Activated naive CD8-positive, alpha-beta T cell treated with anti-CD3 and anti-CD28 coated beads, Interleukin-2, amount 10 ng/mL, durations not matched to agents 7 days and 5 days (primary cell): ENCODE measurements around the gene ELMO1. TPM values are rescaled to one million over a fixed set of nuclear protein-coding genes. Genes with fewer than 3 reads are reported as not detected.
A peak's percentile ranks its signal among the peaks of the same experiment; 100 is the strongest.

ENCODE experiments used
- ATAC-seq: fragments of 150-1000 bp; cut with Tn5 transposase; one replicate; pipeline ENCODE4 v1.10.0; 2021; ENCODE audit warnings: low read depth, moderate library complexity
- POLR2A ChIA-PET: fragments of 350-600 bp; sonication (Branson Sonifier 250); formaldehyde crosslinking; loops from one replicate; lab custom pipeline; 2021; ENCODE audit warnings: antibody characterized with exemption; lab: Charles Lee
- DNase-seq: peaks from one replicate; pipeline ENCODE4 v3.0.0; 2021
- H3K27ac Mint-ChIP-seq: one replicate; pipeline ENCODE4 v1.8.0; 2022; ENCODE audit warnings: mild to moderate bottlenecking, mixed read lengths
- H3K27me3 Mint-ChIP-seq: one replicate; pipeline ENCODE4 v1.8.0; 2022; ENCODE audit warnings: mild to moderate bottlenecking, moderate library complexity, mixed read lengths
- H3K36me3 Mint-ChIP-seq: one replicate; pipeline ENCODE4 v1.8.0; 2021; ENCODE audit warnings: mild to moderate bottlenecking, mixed read lengths
- H3K4me1 Mint-ChIP-seq: one replicate; pipeline ENCODE4 v1.8.0; 2021; ENCODE audit warnings: mixed read lengths
- H3K4me3 Mint-ChIP-seq: one replicate; pipeline ENCODE4 v1.8.0; 2022; ENCODE audit warnings: mild to moderate bottlenecking, moderate library complexity, mixed read lengths
- H3K9me3 Mint-ChIP-seq: one replicate; pipeline ENCODE4 v1.8.0; 2021; ENCODE audit warnings: mixed read lengths
- total RNA-seq, 2 experiments: library from RNA; stranded (reverse); gene quantifications; one replicate each; pipeline ENCODE4 v1.2.3, GENCODE V29; 2021

The ELMO1 gene
- total RNA-seq, 2 experiments from 2014 or later: 73.4 to 78.6 TPM

DNA sequence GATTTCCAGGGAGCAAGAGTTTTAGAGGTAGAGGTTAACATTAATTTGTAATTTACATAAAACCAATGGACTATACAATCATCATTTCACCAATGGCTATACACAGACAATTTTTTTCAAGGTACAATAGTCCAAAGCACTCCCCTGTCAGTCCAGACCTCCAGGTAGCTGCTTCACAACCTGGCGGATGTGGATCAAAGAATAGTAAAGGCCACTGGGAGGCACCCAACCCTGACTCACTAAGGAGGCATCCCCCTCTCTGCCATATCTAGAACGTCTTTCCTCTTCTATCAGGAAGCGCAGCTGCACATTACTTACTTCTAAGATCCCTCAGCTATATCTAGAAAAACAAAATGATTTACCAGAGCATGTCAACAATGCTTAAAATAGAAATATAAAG, 506.6 kb downstream of the ELMO1 start:
- Mint-ChIP-seq H3K4me1 (peaks cover 13% of the 10 kb centered on the region), H3K27me3 (no peaks in the 10 kb centered on the region), H3K4me3 (no peak overlapping the region), H3K36me3 (peaks cover 69% of the 10 kb centered on the region), H3K9me3 (peaks cover 35% of the 10 kb centered on the region), H3K27ac (no peak overlapping the region)
- POLR2A ChIA-PET: no interaction called here
- ATAC-seq (no peak), DNase-seq (no peak)

GRCh38 chr7:36941359-36941758, 507.3 kb downstream of the ELMO1 start:
- no peak overlapping the region for H3K27ac Mint-ChIP-seq
- ATAC-seq (no peak), DNase-seq (no peak)
- H3K4me3 Mint-ChIP-seq: no peak overlapping the region
- POLR2A ChIA-PET: no interaction called here
- peaks cover 39% of the 10 kb centered on the region for H3K9me3 Mint-ChIP-seq
- peaks cover 13% of the 10 kb centered on the region for H3K4me1 Mint-ChIP-seq
- peaks cover 71% of the 10 kb centered on the region for H3K36me3 Mint-ChIP-seq
- no peaks in the 10 kb centered on the region for H3K27me3 Mint-ChIP-seq

DNA sequence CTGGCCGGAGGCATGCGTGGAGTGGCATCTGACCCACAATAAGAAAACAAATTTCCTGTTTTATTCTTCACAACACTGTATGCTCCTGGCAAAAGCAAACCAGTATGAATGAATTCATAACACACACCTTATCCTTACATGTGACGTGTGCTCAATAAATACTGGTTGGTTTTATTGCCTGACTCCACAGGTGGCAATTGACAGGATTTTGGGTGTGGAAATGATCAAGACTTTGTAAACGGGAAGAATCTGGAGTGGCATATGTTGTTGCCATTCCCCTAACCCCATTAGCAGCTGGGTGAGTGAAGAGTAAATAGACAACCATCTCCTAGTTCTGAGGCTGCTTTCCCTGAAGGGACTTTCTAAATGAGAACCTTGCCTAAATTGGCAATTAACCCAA, 508.8 kb downstream of the ELMO1 start:
- H3K4me1 Mint-ChIP-seq: peaks cover 13% of the 10 kb centered on the region
- no peak for ATAC-seq

DNA sequence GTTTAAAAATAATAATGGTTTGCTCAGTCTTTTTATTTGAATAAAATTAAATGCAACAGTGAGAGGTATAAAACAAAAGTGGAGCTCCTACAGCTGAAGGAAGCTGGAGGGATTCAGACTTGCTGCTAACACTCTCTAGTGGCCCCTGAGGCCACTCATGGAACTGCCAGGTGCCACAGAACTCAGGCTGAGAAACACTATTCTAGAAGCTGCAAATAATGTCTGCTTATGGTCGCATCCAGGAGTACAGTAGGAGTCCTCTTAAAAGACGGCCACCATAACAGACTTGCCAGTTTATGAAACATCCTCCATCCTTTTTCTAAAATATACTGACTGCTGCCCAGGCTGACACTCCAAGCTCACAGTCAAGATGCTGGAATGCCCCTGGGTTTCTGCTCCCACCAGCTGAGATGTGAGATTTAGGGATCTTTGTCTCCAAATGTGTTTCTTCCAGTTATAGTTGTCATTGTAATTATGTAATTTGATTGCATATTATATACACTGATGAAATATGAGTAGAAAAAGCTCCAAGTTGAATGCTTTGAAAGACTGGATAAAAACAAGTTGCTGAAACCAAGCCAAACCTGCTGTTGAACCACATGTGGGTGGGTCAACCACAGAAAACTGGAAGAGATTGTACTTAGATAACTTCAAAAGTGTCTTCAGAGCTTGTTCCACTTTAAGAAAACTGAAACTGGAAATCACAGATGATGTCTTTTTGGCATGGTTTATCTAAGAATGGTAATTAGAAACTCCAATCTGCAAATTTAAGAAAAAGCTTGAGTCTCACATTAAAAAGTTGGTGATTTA, 510.7 kb downstream of the ELMO1 start:
- H3K4me3 Mint-ChIP-seq: no peak overlapping the region
- H3K27ac Mint-ChIP-seq: peak overlapping the region; percentile 65
- POLR2A ChIA-PET: interaction anchor here (1.3 kb wide), 1 partner anchor 33 kb away, joined by 5 read pairs; no protein-coding TSS in a partner anchor
- no peak for DNase-seq
- ATAC-seq: peak; percentile 64
- H3K27me3 Mint-ChIP-seq: no peaks in the 10 kb centered on the region
- H3K4me1 Mint-ChIP-seq: peaks cover 11% of the 10 kb centered on the region
- peaks cover 46% of the 10 kb centered on the region for H3K9me3 Mint-ChIP-seq
- peaks cover 81% of the 10 kb centered on the region for H3K36me3 Mint-ChIP-seq

More for the DNA sequence above, 508.8 kb downstream of the ELMO1 start:
- no peak overlapping the region for H3K4me3 Mint-ChIP-seq
- peaks cover 79% of the 10 kb centered on the region for H3K36me3 Mint-ChIP-seq
- DNase-seq: no peak
- POLR2A ChIA-PET: no interaction called here
- H3K27me3 Mint-ChIP-seq: no peaks in the 10 kb centered on the region
- no peak overlapping the region for H3K27ac Mint-ChIP-seq
- H3K9me3 Mint-ChIP-seq: peaks cover 49% of the 10 kb centered on the region

- POLR2A ChIA-PET: no interaction called here
Observed at GRCh38 chr7:36931892-36932291, 516.8 kb downstream of the ELMO1 start.

DNA sequence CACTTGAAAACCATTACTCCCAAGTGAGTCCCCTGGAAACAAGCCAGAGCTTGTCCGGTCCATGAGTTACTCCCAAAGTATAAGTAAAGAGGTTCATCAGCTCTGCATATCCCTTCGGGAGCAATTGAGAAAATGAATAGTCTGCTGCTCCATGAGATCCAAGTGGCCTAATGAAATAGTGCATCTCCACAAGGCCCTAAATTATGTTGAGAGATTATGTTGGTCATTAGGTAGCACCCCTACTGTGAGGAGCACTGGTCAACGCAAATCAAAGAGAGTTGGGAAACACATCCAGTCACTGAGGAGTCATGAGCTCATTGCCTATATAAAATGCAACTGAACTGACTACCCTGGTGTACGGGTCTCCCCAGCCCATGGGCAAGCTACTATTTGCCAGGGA, 518.9 kb downstream of the ELMO1 start:
- H3K36me3 Mint-ChIP-seq: peaks cover 46% of the 10 kb centered on the region

More at GRCh38 chr7:36931892-36932291, 516.8 kb downstream of the ELMO1 start:
- Mint-ChIP-seq H3K4me3 (no peak overlapping the region), H3K27ac (no peak overlapping the region), H3K27me3 (no peaks in the 10 kb centered on the region), H3K9me3 (peaks cover 27% of the 10 kb centered on the region), H3K4me1 (no peaks in the 10 kb centered on the region), H3K36me3 (peaks cover 61% of the 10 kb centered on the region)
- DNase-seq (no peak), ATAC-seq (no peak)

GRCh38 chr7:36928718-36929117, 519.9 kb downstream of the ELMO1 start:
- peaks cover 38% of the 10 kb centered on the region for H3K36me3 Mint-ChIP-seq
- POLR2A ChIA-PET: no interaction called here
- DNase-seq (no peak), ATAC-seq (no peak)
- H3K4me1 Mint-ChIP-seq: no peaks in the 10 kb centered on the region
- H3K4me3 Mint-ChIP-seq: no peak overlapping the region
- no peak overlapping the region for H3K27ac Mint-ChIP-seq
- no peaks in the 10 kb centered on the region for H3K27me3 Mint-ChIP-seq
- H3K9me3 Mint-ChIP-seq: peaks cover 11% of the 10 kb centered on the region

More for the DNA sequence above, 518.9 kb downstream of the ELMO1 start:
- no peak for DNase-seq
- Mint-ChIP-seq H3K9me3 (peaks cover 11% of the 10 kb centered on the region), H3K4me1 (no peaks in the 10 kb centered on the region), H3K27me3 (no peaks in the 10 kb centered on the region), H3K27ac (no peak overlapping the region), H3K4me3 (no peak overlapping the region)
- POLR2A ChIA-PET: no interaction called here
- no peak for ATAC-seq

DNA sequence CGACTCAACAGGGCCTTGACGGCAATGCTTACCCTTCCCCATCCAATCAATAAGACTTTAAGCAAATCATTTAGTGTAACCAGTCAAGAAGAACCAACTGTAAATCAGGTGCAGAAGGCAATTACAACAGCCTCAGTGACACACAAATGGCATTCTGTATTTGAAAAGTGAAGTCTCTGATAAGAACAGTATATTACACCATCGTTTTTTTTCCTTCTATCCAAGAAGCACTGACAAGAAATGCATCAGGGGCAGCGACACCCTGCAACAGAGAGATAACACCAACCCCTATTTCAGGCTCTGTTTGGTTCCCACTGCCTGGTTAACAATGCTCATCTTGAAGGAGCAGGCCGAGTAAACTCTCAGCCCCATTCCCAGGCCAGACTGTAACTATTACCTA, 520.4 kb downstream of the ELMO1 start:
- Mint-ChIP-seq H3K36me3 (peaks cover 36% of the 10 kb centered on the region), H3K4me1 (no peaks in the 10 kb centered on the region), H3K4me3 (no peak overlapping the region), H3K9me3 (peaks cover 11% of the 10 kb centered on the region), H3K27ac (no peak overlapping the region), H3K27me3 (no peaks in the 10 kb centered on the region)
- ATAC-seq (no peak), DNase-seq (no peak)
- POLR2A ChIA-PET: no interaction called here

DNA sequence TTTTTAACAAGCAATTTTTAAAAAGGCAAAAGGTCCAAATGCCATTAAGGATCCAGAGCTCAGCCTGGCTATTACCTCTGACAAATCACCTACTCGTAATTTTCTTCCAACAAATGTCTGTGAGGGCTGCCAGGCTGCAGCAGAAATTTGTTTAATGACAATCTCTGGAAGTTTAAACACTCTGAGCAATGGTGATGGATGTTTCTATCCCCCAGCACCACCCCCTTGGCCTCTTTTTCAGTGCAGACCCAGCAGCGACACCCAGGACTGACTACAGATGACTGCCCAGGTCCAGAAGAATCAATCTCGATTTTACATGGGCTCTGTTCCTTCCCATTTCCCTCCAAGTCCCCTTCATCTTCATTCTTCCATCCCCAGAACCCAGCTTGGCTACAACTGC, 523.0 kb downstream of the ELMO1 start:
- Mint-ChIP-seq H3K36me3 (peaks cover 34% of the 10 kb centered on the region), H3K27me3 (no peaks in the 10 kb centered on the region), H3K27ac (no peak overlapping the region), H3K4me3 (no peak overlapping the region), H3K4me1 (no peaks in the 10 kb centered on the region), H3K9me3 (peaks cover 20% of the 10 kb centered on the region)
- POLR2A ChIA-PET: no interaction called here
- ATAC-seq (no peak), DNase-seq (no peak)

- no peak overlapping the region for H3K4me3 Mint-ChIP-seq
- POLR2A ChIA-PET: no interaction called here
- H3K36me3 Mint-ChIP-seq: peaks cover 31% of the 10 kb centered on the region
- ATAC-seq: no peak
- no peak overlapping the region for H3K27ac Mint-ChIP-seq
- no peaks in the 10 kb centered on the region for H3K27me3 Mint-ChIP-seq
- no peaks in the 10 kb centered on the region for H3K4me1 Mint-ChIP-seq
- H3K9me3 Mint-ChIP-seq: peaks cover 18% of the 10 kb centered on the region
- no peak for DNase-seq
Observed at GRCh38 chr7:36925207-36925606, 523.5 kb downstream of the ELMO1 start.

DNA sequence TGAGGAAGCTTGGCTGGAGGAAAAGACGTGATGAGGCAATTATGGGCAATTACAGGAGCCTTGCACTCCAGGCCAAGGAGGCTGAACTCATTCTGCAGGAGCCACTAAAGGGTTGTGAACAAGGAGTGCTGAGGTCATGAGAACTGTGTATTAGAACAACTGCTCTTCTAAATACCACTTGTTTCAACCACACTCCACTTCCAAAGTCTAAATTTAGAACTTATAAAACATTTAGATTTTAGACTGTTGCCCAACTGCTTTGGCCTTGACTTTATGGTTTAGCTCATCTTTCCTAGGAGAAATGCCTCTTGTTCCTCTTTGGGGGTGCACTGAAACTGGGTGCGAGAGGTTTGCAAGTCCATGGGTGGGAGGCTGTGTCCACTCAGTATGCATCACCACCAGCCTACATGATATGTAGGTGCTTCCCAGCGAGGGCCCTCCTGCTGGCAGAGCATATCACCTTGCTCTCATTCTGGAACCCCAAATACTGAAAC, 524.7 kb downstream of the ELMO1 start:
- Mint-ChIP-seq H3K4me1 (no peaks in the 10 kb centered on the region), H3K36me3 (peaks cover 28% of the 10 kb centered on the region), H3K4me3 (no peak overlapping the region), H3K27ac (no peak overlapping the region), H3K9me3 (peaks cover 19% of the 10 kb centered on the region), H3K27me3 (no peaks in the 10 kb centered on the region)
- DNase-seq (no peak), ATAC-seq (no peak)
- POLR2A ChIA-PET: no interaction called here

DNA sequence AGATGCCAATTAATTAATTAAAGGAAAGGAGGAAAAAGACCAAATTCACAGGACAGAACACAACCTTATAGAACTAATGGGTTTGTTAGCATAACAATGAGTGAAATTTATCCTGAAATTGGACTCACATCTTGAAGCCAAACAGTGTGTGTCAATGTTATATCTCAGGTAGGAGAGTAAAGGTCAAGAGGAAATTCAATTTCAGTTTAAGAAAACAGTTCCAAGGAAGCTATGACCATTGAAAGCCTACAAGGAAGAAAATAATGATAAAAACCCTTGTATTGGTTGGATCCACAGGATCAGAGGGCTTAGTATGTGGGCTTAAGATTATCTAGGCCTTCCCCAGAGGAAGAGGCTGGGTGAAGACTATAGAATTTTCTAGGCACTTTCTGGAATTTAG, 525.5 kb downstream of the ELMO1 start:
- H3K36me3 Mint-ChIP-seq: peaks cover 27% of the 10 kb centered on the region
- H3K27me3 Mint-ChIP-seq: no peaks in the 10 kb centered on the region
- ATAC-seq (no peak), DNase-seq (no peak)
- no peaks in the 10 kb centered on the region for H3K4me1 Mint-ChIP-seq
- no peak overlapping the region for H3K27ac Mint-ChIP-seq
- H3K4me3 Mint-ChIP-seq: no peak overlapping the region
- POLR2A ChIA-PET: no interaction called here
- H3K9me3 Mint-ChIP-seq: peaks cover 19% of the 10 kb centered on the region

GRCh38 chr7:36920433-36920832, 528.2 kb downstream of the ELMO1 start:
- POLR2A ChIA-PET: no interaction called here
- H3K4me1 Mint-ChIP-seq: no peaks in the 10 kb centered on the region
- H3K27me3 Mint-ChIP-seq: no peaks in the 10 kb centered on the region
- ATAC-seq (no peak), DNase-seq (no peak)
- H3K36me3 Mint-ChIP-seq: peaks cover 24% of the 10 kb centered on the region
- peaks cover 18% of the 10 kb centered on the region for H3K9me3 Mint-ChIP-seq
- H3K4me3 Mint-ChIP-seq: no peak overlapping the region
- no peak overlapping the region for H3K27ac Mint-ChIP-seq

GRCh38 chr7:36919738-36920137, 528.9 kb downstream of the ELMO1 start:
- Mint-ChIP-seq H3K27me3 (no peaks in the 10 kb centered on the region), H3K36me3 (peaks cover 24% of the 10 kb centered on the region), H3K9me3 (peaks cover 18% of the 10 kb centered on the region), H3K4me3 (no peak overlapping the region), H3K27ac (no peak overlapping the region), H3K4me1 (no peaks in the 10 kb centered on the region)
- no peak for ATAC-seq
- no peak for DNase-seq
- POLR2A ChIA-PET: no interaction called here
